ENCODE data around the gene IL7R. TPM values are rescaled to one million over a fixed set of nuclear protein-coding genes. Genes with fewer than 3 reads are reported as not detected.

IL7R gene
- total and polyA plus RNA-seq, 2 of the 4 experiments (the other 2 are of a cell fraction): 40.7 to 71.7 TPM

- ChIA-PET CTCF (no interaction called here), POLR2A (ENCODE audit: unreplicated experiment) (no interaction called here)
- WGBS, 2 experiments (ENCODE audit: extremely low coverage in 2 of 2, insufficient read length in 1 of 2): 81% methylated on average over 3 of the region's 5 CpGs; no CpG with 5 or more reads in 1 of the 2 experiments
- BruUV-seq (replicated peaks): no TSS peak
- dilution Hi-C loops (cut with HindIII; ENCODE audit: low sequenced_read_pairs, unreplicated experiment): no loop called here
- ATAC-seq (ENCODE audit: low read depth): no peak; the same call in 1 of the 2 replicates
- H3K36me3 ChIP-seq (ENCODE audit: control insufficient read depth, insufficient read depth, low read length): no peaks in the 10 kb centered on the region
- no peak overlapping the region for H3K56ac ChIP-seq (ENCODE audit: extremely low read depth, insufficient read depth, low read length)
- no peak overlapping the region for H4K8ac ChIP-seq (ENCODE audit: low read depth in 2 of 2, low read length in 2 of 2)
- no peak overlapping the region for H3K9ac ChIP-seq (ENCODE audit: low read depth, low read length)
- no peak overlapping the region for H3K4me3 ChIP-seq (ENCODE audit: insufficient read depth, low read depth, low read length)
- H3K18ac ChIP-seq (ENCODE audit: low read depth, low read length): no peak overlapping the region
- no peak overlapping the region for H3K23ac ChIP-seq (ENCODE audit: low read depth, low read length)
- H4K20me1 ChIP-seq (ENCODE audit: insufficient read depth, low read length): no peaks in the 10 kb centered on the region
- no peak overlapping the region for H3K4me2 ChIP-seq (ENCODE audit: low read depth, low read length)
- H3K14ac ChIP-seq (replicated peaks; ENCODE audit: low read depth, low read length): no peak overlapping the region
- no peak overlapping the region for H2BK15ac ChIP-seq (ENCODE audit: low read depth, low read length)
- DNase-seq: peak; percentile 23
- no peaks in the 10 kb centered on the region for H3K27me3 ChIP-seq (ENCODE audit: control insufficient read depth, insufficient read depth, low read length)
- no peak for TF ChIP-seq FOS (IDR thresholded peaks at IDR 0.05; ENCODE audit: low read depth, low read length)
- TF ChIP-seq CEBPB (IDR thresholded peaks at IDR 0.05; ENCODE audit: low read depth, low read length): no peak
- TF ChIP-seq ELK1 (IDR thresholded peaks at IDR 0.05; ENCODE audit: borderline replicate concordance, low read depth, low read length): no peak
- no peak for TF ChIP-seq USF2 (IDR thresholded peaks at IDR 0.05; ENCODE audit: low read depth, low read length)
- TF ChIP-seq SMC3 (IDR thresholded peaks at IDR 0.05; ENCODE audit: low read depth, low read length): no peak
- TF ChIP-seq CHD1 (IDR thresholded peaks at IDR 0.05; ENCODE audit: low read depth, low read length): no peak
- TF ChIP-seq RCOR1 (IDR thresholded peaks at IDR 0.05; ENCODE audit: insufficient replicate concordance, low read length): no peak
- no peak overlapping the region; the same call in 1 of the 2 replicates for H2AK5ac ChIP-seq (ENCODE audit: low read depth, low read length)
- H3K9me3 ChIP-seq (ENCODE audit: control insufficient read depth, insufficient read depth, low read length): no peaks in the 10 kb centered on the region
- H2BK120ac ChIP-seq (ENCODE audit: low read depth, low read length): no peak overlapping the region
- H4K91ac ChIP-seq (ENCODE audit: insufficient read depth, low read depth, low read length): no peak overlapping the region
- no peak overlapping the region for H2BK20ac ChIP-seq (ENCODE audit: low read depth, low read length)
- H2AK9ac ChIP-seq (replicated peaks; ENCODE audit: low read depth, low read length, poor library complexity): no peak overlapping the region
- intact Hi-C loops (cut with micrococcal nuclease): no loop called here
- no peak overlapping the region for H2BK5ac ChIP-seq (ENCODE audit: low read depth, low read length, poor library complexity, severe bottlenecking)
- no peak overlapping the region for H4K5ac ChIP-seq (ENCODE audit: low read depth, low read length)
- H2AFZ ChIP-seq (replicated peaks; ENCODE audit: low read length, poor library complexity): peak overlapping the region; percentile 56
- H3K4me1 ChIP-seq (ENCODE audit: control insufficient read depth, insufficient read depth, low read length): peaks cover 2% of the 10 kb centered on the region; the same call in 1 of the 2 replicates
- H3K79me1 ChIP-seq (ENCODE audit: low read depth in 1 of 2, low read length in 2 of 2): no peaks in the 10 kb centered on the region
- H3K27ac ChIP-seq (ENCODE audit: insufficient read depth, low read length): no peak overlapping the region
- H3K9me1 ChIP-seq (ENCODE audit: insufficient read depth, low read length): no peaks in the 10 kb centered on the region
- in situ Hi-C loops (cut with MboI; ENCODE audit: low sequenced_read_pairs): no loop called here
- no peak overlapping the region for H3K4ac ChIP-seq (ENCODE audit: low read depth, low read length)
Observed at GRCh38 chr5:35838370-35839042, 18.2 kb upstream of the IL7R start.
